Suprapubic skin (tissue), 4 donors: ENCODE results near the gene EYS.

Experiments used
- CTCF ChIP-seq, 2 donors: fragments of 200-600 bp in 1 of 2; fragments of 450-650 bp in 1 of 2; sonication (generic) in 1 of 2; IDR thresholded peaks; one replicate each; pipeline ENCODE4 v1.5.1; 2016 to 2019; ENCODE audit warnings: antibody characterized with exemption in 2 of 2, mild to moderate bottlenecking in 1 of 2, moderate library complexity in 1 of 2
- EP300 ChIP-seq: sonication (generic); formaldehyde crosslinking; IDR thresholded peaks from one replicate; pipeline ENCODE4 v1.6.1; 2017; ENCODE audit warnings: antibody characterized with exemption
- POLR2AphosphoS5 ChIP-seq, 3 donors: sonication (generic); formaldehyde crosslinking; IDR thresholded peaks; one replicate each; pipeline ENCODE4 v1.6.1; 2017; ENCODE audit warnings: antibody characterized with exemption in 3 of 3

- TF ChIP-seq CTCF (IDR thresholded peaks at IDR 0.05) (no peak), POLR2AphosphoS5 (IDR thresholded peaks at IDR 0.05) (no peak), EP300 (no peak)
Measured at GRCh38 chr6:65531533-65531932, 175.5 kb downstream of the EYS start.
